ENCODE results near the gene RPS18.

RPS18 gene

GRCh38 chr6:33299237-33299944, 27.5 kb downstream of the RPS18 start:
- DNase-seq (ENCODE audit: low spot score), result peak; percentile 92
- no peak for TF ChIP-seq CTCF (IDR thresholded peaks at IDR 0.05)
- H3K4me3 ChIP-seq, result peak overlapping the region; percentile 90
- peak overlapping the region; percentile 92 to 97 for H3K27ac ChIP-seq

GRCh38 chr6:33301877-33302276, 30.0 kb downstream of the RPS18 start:
- no peak overlapping the region for H3K27ac ChIP-seq
- H3K4me3 ChIP-seq, result no peak overlapping the region
- TF ChIP-seq CTCF (IDR thresholded peaks at IDR 0.05), result no peak
- no peak for DNase-seq (ENCODE audit: low spot score)

- no peak for TF ChIP-seq CTCF (IDR thresholded peaks at IDR 0.05)
- Histone ChIP-seq H3K4me3 (no peak overlapping the region), H3K27ac (no peak overlapping the region)
- DNase-seq (ENCODE audit: low spot score), result no peak
These were observed 32.3 kb downstream of the RPS18 start for GRCh38 chr6:33304216-33304615.

GRCh38 chr6:33305052-33305451, 33.2 kb downstream of the RPS18 start:
- no peak for TF ChIP-seq CTCF (IDR thresholded peaks at IDR 0.05)
- H3K27ac ChIP-seq, result no peak overlapping the region
- no peak overlapping the region for H3K4me3 ChIP-seq
- DNase-seq (ENCODE audit: low spot score), result no peak

GRCh38 chr6:33306356-33306755, 34.5 kb downstream of the RPS18 start:
- no peak for TF ChIP-seq CTCF (IDR thresholded peaks at IDR 0.05)
- H3K4me3 ChIP-seq, result no peak overlapping the region
- no peak for DNase-seq (ENCODE audit: low spot score)
- no peak overlapping the region for H3K27ac ChIP-seq

GRCh38 chr6:33312361-33313104, 40.7 kb downstream of the RPS18 start:
- no peak for TF ChIP-seq CTCF (IDR thresholded peaks at IDR 0.05)

More at GRCh38 chr6:33312361-33313104, 40.7 kb downstream of the RPS18 start:
- no peak for DNase-seq (ENCODE audit: low spot score)
- Histone ChIP-seq H3K4me3 (peak overlapping the region; percentile 73), H3K27ac (peak overlapping the region; percentile 89 to 97)
